CD4-positive, alpha-beta T cell (primary cell): ENCODE measurements around the gene SEBOX. TPM values are rescaled to one million over a fixed set of nuclear protein-coding genes. Genes with fewer than 3 reads are reported as not detected.

Experiments
- ATAC-seq: fragments of 200-7000 bp; cut with Tn5 transposase; one replicate; pipeline ENCODE4 v1.10.0; 2022; ENCODE audit warnings: mild to moderate bottlenecking; ENCODE audit not compliant: poor library complexity
- CTCF ChIA-PET: fragments of 350-600 bp; sonication (Branson Sonifier 250); formaldehyde crosslinking; loops from one replicate; lab custom pipeline; 2021; ENCODE audit warnings: antibody characterized with exemption, inconsistent platforms; lab: Charles Lee
- POLR2A ChIA-PET: fragments of 350-600 bp; sonication (Branson Sonifier 250); formaldehyde crosslinking; loops from one replicate; lab custom pipeline; 2021; ENCODE audit warnings: antibody characterized with exemption, inconsistent platforms; lab: Charles Lee
- DNase-seq, 14 experiments: peaks; one replicate each; pipeline ENCODE4 v3.0.0-alpha.2; 2013 to 2020; ENCODE audit warnings: mixed read lengths in 2 of 14
- H3K27ac ChIP-seq, 2 donors: one replicate each; pipeline versions ENCODE4 v1.5.1 to v1.7.0; 2013; ENCODE audit warnings: low read length in 2 of 2, low read depth in 1 of 2, mild to moderate bottlenecking in 1 of 2
- H3K27me3 ChIP-seq, 2 experiments: 1 replicate in 1 of 2; 2 replicates in 1 of 2; pipeline versions ENCODE4 v1.6.1 to v1.7.0; 2013; ENCODE audit warnings: low read length in 2 of 2, control low read depth in 1 of 2, mild to moderate bottlenecking in 1 of 2, moderate library complexity in 1 of 2; ENCODE audit not compliant: insufficient read depth in 2 of 2, control insufficient read depth in 1 of 2
- H3K36me3 ChIP-seq: one replicate; pipeline ENCODE4 v1.6.1; 2013; ENCODE audit warnings: low read length, control low read depth; ENCODE audit not compliant: insufficient read depth
- H3K4me1 ChIP-seq: one replicate; pipeline ENCODE4 v1.6.1; 2013; ENCODE audit warnings: low read length, control low read depth; ENCODE audit not compliant: insufficient read depth
- H3K4me3 ChIP-seq: one replicate; pipeline ENCODE4 v1.5.1; 2013; ENCODE audit warnings: mild to moderate bottlenecking, low read length, moderate library complexity
- H3K9me3 ChIP-seq, 2 experiments: 1 replicate in 1 of 2; 2 replicates in 1 of 2; pipeline versions ENCODE4 v1.6.1 to v1.7.0; 2013; ENCODE audit warnings: low read length in 2 of 2, mild to moderate bottlenecking in 2 of 2, control low read depth in 1 of 2, moderate library complexity in 1 of 2; ENCODE audit not compliant: control insufficient read depth in 1 of 2, insufficient read depth in 1 of 2
- H3K27ac Mint-ChIP-seq: one replicate; pipeline ENCODE4 v1.8.0; 2020; ENCODE audit warnings: mixed read lengths
- H3K27me3 Mint-ChIP-seq: one replicate; pipeline ENCODE4 v1.8.0; 2021; ENCODE audit warnings: mixed read lengths
- H3K36me3 Mint-ChIP-seq: one replicate; pipeline ENCODE4 v1.8.0; 2021; ENCODE audit warnings: low read depth, mixed read lengths
- H3K4me1 Mint-ChIP-seq: one replicate; pipeline ENCODE4 v1.8.0; 2021; ENCODE audit warnings: low read depth, mixed read lengths
- H3K4me3 Mint-ChIP-seq: one replicate; pipeline ENCODE4 v1.8.0; 2020; ENCODE audit warnings: mild to moderate bottlenecking, mixed read lengths
- H3K9me3 Mint-ChIP-seq: one replicate; pipeline ENCODE4 v1.8.0; 2020; ENCODE audit warnings: mixed read lengths
- intact Hi-C, 2 experiments: fragments of 100-400 bp; cut with DNase I in 1 of 2; cut with micrococcal nuclease in 1 of 2; formaldehyde crosslinking; loops; one replicate each; pipeline versions ENCODE4 v1.15.1 to v1.9.0; 2023 to 2025; cut with DNase I, micrococcal nuclease
- total RNA-seq, 174 experiments: library from RNA in 2 of 174; stranded (reverse) in 2 of 174; gene quantifications; one replicate each; pipeline ENCODE4 v1.2.3 and lab custom pipeline; 2021 to 2026
- TF ChIP-seq, protein P1 (sequence below): fragments of 200-600 bp; IDR thresholded peaks from one replicate; pipeline ENCODE4 v1.8.0; 2022; ENCODE audit warnings: antibody characterized with exemption, mild to moderate bottlenecking

SEBOX gene
- total RNA-seq, 2 experiments from 2014 or later, result not detected

DNA sequence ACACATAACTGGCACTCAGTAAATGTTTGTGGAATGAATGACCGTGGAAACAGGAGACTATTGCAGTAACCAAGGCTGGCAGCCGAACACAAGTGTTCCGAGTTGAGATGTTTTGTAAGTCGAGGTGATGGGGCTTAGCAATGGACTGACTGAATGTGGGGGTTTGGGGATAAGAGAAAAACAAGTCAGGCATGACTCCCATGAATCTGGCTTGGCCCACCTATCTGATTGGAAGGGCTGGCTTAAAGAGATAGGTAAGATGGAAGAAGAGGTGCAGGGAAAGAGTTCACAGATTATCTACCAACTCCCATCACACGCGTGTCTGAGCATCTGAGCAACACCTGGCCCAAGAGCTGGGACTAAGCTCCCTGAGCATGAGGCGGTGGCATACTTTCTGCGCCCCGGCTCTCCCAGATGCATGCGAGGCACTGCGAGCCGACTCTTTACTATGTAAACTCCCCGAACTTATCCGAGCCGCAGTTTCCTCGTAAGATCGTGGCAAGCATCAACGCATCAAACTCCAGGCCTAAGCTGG lies 30.3 kb downstream of the SEBOX start:
- Mint-ChIP-seq H3K27me3 (no peaks in the 10 kb centered on the region), H3K27ac (peak overlapping the region; percentile 88), H3K36me3 (peaks cover 35% of the 10 kb centered on the region), H3K4me3 (peak overlapping the region; percentile 98), H3K9me3 (no peaks in the 10 kb centered on the region), H3K4me1 (peaks cover 56% of the 10 kb centered on the region)
- DNase-seq, result peak in 1 of 14 experiments; percentile 11
- peak overlapping the region; percentile 87 to 91 for H3K27ac ChIP-seq
- peak overlapping the region; percentile 92 for H3K4me3 ChIP-seq
- TF ChIP-seq, protein P1, sequence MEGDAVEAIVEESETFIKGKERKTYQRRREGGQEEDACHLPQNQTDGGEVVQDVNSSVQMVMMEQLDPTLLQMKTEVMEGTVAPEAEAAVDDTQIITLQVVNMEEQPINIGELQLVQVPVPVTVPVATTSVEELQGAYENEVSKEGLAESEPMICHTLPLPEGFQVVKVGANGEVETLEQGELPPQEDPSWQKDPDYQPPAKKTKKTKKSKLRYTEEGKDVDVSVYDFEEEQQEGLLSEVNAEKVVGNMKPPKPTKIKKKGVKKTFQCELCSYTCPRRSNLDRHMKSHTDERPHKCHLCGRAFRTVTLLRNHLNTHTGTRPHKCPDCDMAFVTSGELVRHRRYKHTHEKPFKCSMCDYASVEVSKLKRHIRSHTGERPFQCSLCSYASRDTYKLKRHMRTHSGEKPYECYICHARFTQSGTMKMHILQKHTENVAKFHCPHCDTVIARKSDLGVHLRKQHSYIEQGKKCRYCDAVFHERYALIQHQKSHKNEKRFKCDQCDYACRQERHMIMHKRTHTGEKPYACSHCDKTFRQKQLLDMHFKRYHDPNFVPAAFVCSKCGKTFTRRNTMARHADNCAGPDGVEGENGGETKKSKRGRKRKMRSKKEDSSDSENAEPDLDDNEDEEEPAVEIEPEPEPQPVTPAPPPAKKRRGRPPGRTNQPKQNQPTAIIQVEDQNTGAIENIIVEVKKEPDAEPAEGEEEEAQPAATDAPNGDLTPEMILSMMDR, result no peak
- CTCF ChIA-PET, result interaction anchor here (0.9 to 2.3 kb wide), 5 partner anchors 16 to 102 kb away, joined by 3 to 15 read pairs (median 5); partner anchors contain the start of genes POLDIP2 and TMEM97
- no peaks in the 10 kb centered on the region for H3K27me3 ChIP-seq
- intact Hi-C loops, result loop anchor here (1.0 to 10.0 kb wide), 7 partner anchors 15 to 618 kb away; partner anchors contain the start of genes TMEM97 (in 2 of the 2), BLTP2 (in 1 of the 2), FAM222B (in 1 of the 2) and NLK (in 1 of the 2)
- H3K36me3 ChIP-seq, result peaks cover 32% of the 10 kb centered on the region
- peaks cover 38% of the 10 kb centered on the region for H3K4me1 ChIP-seq
- POLR2A ChIA-PET, result interaction anchor here (0.7 to 2.5 kb wide), 18 partner anchors 9 to 959 kb away, joined by 3 to 118 read pairs (median 6); partner anchors contain the start of genes BLTP2, LYRM9, NUFIP2 and PHF12
- ATAC-seq, result no peak
- H3K9me3 ChIP-seq, result no peaks in the 10 kb centered on the region

DNA sequence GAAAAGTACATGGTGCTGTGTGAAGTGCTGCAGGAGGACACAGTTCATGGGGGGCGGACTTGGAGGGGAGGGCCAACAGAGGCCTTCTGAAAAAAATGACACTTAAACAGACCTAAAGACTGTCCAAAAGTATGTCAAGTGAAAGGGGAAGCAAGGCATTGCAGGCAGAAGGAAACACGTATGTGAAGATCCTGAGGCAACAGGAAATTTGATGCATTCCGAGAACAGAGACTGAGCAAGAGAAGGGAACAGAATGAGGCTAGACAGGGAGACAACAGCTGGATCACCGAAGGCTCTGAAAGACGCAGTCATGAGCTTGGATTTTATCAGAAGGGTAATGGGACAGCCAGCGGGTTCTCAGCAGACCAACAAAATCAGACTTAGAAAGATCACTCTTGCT lies 30.8 kb downstream of the SEBOX start:
- no peaks in the 10 kb centered on the region for H3K9me3 ChIP-seq
- H3K4me3 Mint-ChIP-seq, result peak overlapping the region; percentile 98
- TF ChIP-seq, protein P1, result no peak
- POLR2A ChIA-PET, result interaction anchor here (1.9 to 2.5 kb wide), 2 partner anchors 23 to 616 kb away, joined by 6 to 118 read pairs; partner anchors contain the start of gene POLDIP2
- ATAC-seq (no peak), DNase-seq (peak in 2 of 14 experiments; percentile 2 to 36)
- H3K27me3 ChIP-seq, result no peaks in the 10 kb centered on the region
- H3K4me1 Mint-ChIP-seq, result peaks cover 56% of the 10 kb centered on the region
- H3K27ac ChIP-seq, result no peak overlapping the region
- H3K4me1 ChIP-seq, result peaks cover 38% of the 10 kb centered on the region
- CTCF ChIA-PET, result interaction anchor here (2.3 kb wide), 1 partner anchor 15 kb away, joined by 15 read pairs; the partner anchor contains the start of gene TMEM97
- H3K27me3 Mint-ChIP-seq, result no peaks in the 10 kb centered on the region
- peaks cover 39% of the 10 kb centered on the region for H3K36me3 Mint-ChIP-seq
- H3K27ac Mint-ChIP-seq, result peak overlapping the region; percentile 88
- no peak overlapping the region for H3K4me3 ChIP-seq
- intact Hi-C loops, result loop anchor here in 1 of 2 experiments (2.0 to 10.0 kb wide), 3 partner anchors 311 to 619 kb away; partner anchors contain the start of genes BLTP2 and FAM222B
- no peaks in the 10 kb centered on the region for H3K9me3 Mint-ChIP-seq
- H3K36me3 ChIP-seq, result peaks cover 31% of the 10 kb centered on the region

DNA sequence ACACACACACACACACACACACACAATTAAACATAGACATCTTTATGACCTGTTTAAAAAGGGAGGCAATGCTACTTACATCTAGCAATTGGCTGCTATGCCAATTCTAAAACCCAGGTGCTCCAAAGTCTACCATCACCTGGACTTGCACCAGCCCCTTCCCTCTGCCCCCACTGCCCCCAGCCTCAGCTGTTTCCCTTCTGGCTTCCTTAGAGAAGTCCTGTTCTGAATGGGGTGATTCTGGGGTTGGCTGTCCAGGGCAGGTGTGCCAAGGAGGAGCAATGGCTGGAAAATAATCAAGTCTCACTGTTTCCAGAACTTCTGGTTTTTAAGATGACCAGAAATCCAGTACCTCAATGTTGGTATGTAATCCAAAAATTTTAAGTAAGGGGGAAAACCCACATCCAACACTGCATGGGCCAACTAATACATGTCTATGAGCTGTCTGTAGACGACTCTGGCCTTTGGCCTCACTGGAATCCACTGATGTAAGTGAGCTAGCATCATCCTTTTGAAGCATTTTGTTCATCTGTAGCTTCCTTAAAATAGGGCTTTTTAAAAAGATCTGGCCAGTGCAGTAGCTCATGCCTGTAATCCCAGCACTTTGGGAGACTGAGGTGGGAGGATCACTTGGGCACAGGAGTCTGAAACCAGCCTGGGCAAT lies 31.8 kb downstream of the SEBOX start:
- POLR2A ChIA-PET, result interaction anchor here (1.6 kb wide), 1 partner anchor 24 kb away, joined by 4 read pairs; the partner anchor contains the start of gene POLDIP2
- Mint-ChIP-seq H3K27me3 (no peaks in the 10 kb centered on the region), H3K27ac (peak overlapping the region; percentile 88), H3K9me3 (no peaks in the 10 kb centered on the region), H3K36me3 (peaks cover 48% of the 10 kb centered on the region), H3K4me1 (peaks cover 51% of the 10 kb centered on the region), H3K4me3 (peak overlapping the region; percentile 98)
- no peaks in the 10 kb centered on the region for H3K9me3 ChIP-seq
- H3K27ac ChIP-seq, result no peak overlapping the region
- H3K4me3 ChIP-seq, result no peak overlapping the region
- DNase-seq (no peak), ATAC-seq (no peak)
- H3K27me3 ChIP-seq, result no peaks in the 10 kb centered on the region
- peaks cover 36% of the 10 kb centered on the region for H3K36me3 ChIP-seq
- intact Hi-C loops, result loop anchor here in 1 of 2 experiments (10.0 kb wide), 2 partner anchors 312 to 512 kb away; partner anchors contain the start of genes BLTP2 and FAM222B
- peaks cover 38% of the 10 kb centered on the region for H3K4me1 ChIP-seq
- CTCF ChIA-PET, result no interaction called here
- TF ChIP-seq, protein P1, result no peak
